GM19452 (cell line): ENCODE measurements around the gene ANKMY2.

Experiments used
- ATAC-seq: cut with Tn5 transposase; IDR thresholded peaks from one replicate; pipeline ENCODE4 v1.9.1; 2021; ENCODE audit not compliant: unreplicated experiment

ANKMY2 gene

DNA sequence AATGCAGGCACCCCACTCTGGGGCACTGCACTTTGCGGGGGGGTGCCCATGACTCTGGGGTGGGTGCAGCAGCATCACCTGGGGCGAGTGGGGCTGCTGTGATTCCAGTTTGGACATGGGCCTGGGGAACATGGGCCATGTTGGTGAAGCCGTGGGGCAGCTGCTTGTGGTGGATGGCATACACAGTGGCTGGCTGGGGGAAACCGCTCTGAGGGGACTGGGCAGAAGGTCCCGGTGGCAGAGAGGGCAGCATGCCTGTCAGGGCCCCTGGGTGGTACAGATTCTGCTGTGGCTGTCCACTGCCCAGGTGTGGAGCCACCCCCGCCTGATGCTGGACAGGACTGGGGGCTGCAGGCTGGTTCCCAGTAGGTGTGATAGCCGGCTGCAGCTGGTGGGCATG lies 61.7 kb downstream of the ANKMY2 start:
- no peak for ATAC-seq

DNA sequence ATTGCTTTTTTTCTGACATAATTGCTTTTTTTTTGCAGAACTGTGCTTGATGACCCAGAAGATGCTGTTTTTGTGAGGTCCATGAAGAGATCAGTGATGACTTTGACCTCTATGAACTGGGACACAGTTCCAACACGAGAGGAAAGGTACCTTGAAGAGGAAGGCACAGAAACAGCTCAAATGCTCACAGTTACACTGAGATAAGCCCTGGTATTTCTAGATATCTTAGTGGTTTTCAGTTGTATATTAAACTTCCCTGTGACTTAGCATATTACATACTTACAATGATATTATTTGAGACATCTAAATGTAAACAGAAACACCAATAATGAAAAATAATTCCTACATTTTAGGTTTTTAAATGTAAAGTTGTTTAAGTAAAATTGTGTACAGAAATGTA lies 64.3 kb downstream of the ANKMY2 start:
- no peak for ATAC-seq

DNA sequence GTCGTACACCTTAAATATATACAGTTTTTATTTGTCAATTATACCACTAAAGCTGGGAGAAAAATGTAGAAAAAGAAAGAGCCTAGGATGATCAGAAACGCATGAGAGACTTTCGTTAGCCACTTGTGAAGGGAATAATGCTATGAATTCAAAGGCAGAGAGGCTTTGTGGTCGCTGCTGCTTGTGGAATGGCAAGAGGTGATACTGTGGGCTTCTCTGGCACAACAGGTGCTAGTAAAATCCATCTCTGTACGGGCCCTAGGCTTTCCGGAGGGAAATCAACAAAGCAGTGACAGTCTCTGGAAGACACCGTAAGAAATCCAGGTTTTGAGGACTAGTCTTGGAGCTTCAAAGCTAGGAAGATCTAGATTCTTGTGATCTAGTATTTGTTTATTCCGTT lies 66.3 kb downstream of the ANKMY2 start:
- no peak for ATAC-seq

DNA sequence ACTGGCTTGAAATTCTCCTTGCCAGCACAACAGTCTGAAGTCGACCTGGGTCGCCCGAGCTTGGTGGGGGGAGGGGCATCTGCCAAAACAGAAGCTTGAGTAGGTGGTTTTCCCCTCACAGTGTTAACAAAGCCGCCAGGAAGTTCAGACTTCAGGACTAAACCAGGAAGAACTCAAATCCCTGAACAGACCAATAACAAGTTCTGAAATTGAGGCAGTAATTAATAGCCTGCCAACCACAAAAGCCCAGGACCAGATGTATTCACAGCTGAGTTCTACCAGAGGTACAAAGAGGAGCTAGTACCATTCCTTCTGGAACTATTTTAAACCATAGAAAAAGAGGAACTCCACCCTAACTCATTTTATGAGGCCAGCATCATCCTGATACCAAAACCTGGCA lies 73.6 kb downstream of the ANKMY2 start:
- ATAC-seq = no peak

DNA sequence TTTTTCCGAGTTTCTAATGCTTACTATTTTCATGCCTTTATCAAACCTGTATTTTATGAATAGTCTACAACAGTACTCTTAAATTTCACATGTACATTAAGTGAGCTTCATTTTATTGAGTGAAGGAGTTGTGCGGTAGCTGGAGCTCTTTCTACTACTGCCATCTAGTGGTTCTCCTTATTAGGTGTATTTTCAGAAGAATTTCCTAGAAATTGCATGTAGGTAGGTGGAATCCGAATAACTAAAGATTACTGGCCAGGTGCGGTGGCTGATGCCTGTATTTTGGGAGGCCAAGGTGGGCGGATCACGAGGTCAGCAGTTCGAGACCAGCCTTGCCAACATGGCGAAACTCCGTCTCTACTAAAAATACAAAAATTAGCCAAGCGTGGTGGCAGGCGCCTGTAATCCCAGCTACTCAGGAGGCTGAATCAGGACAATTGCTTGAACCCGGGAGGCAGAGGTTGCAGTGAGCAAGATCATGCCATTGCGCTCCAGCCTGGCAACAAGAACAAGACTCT lies 80.6 kb downstream of the ANKMY2 start:
- no peak for ATAC-seq

DNA sequence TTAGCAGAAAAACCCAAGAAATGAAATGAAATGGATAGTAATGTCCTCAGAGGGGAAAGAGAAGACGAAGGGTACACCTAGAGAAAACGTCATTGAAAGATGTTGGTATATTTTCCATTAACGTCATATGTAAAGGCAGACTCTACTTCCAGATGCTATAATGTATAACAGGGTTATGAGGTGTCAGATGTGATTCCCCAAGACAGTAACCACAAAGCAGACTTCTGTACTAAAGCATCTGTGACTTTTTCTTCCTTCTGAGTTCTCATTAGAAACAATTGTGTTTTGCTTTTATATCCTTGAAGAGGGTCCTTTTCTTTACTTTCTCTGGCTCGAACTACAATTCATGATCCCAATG lies 81.6 kb downstream of the ANKMY2 start:
- ATAC-seq = peak; percentile 37

DNA sequence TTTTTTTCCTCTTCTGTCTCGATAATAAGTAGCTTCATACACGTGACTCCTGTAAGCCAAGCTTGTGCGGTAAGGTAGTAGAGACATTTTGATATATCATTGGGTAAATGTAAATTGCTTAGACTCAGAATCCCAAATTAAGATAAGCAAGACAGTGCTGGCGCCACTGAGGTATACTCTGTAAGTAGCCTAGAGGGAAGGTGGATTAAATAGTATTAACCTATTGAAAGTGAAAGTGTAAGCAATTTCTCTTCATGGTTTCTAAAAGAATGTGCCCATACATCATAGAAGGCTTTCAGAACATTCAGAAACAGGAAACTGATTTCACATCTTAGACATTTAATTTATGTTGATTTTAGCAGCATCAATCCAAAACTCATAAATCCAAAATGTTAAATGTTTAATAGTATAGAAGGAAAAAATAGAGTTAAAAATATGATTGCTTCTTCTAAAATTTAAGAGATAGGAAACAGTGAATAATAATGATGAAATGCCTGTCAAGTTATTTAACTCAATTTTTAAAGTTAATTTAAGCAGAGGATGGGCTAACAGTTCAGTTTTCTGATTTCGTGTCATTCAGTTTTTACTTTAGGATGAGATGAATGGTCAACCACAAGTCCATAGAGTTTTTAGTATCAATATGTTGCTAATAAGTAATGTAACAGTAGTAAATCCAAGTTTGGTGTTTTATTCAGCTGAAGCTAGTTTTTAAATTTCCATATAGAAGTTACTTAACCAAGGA lies 82.1 kb downstream of the ANKMY2 start:
- peak; percentile 59 for ATAC-seq

DNA sequence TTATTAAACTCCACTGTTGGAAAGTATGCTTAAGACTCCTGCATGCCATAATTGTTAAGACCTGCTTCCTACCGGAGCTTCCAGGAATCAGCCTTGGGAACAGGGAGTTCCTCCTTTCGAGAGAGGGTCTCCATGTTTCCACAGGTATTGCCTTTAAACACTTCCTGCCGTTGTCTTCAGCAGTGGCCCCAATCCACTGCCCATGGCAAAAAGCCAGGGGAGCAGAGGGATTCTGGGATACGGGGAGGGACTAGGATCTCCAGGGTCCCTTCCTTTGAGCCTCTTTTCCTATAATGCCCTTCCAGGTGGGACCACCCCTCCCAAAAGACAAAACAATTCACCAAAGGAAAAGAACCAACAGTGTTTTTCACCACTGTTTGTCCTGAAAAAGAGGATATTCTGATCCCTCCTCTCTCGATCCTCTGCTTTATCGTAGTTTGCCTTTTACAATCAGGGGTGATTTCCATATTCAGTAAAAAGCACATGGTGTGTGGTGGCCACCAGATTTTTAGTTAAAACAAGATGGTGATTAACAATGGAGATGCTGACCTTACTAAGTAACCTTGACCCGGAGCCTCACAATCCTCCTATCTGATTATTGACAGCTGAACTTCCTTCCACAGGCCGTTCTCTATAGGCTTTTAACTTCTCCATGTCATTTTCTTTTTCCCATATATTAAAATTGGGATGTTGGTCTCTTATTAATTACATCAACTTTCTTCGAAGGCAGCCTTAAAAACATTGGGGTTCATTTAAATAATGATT lies 82.9 kb downstream of the ANKMY2 start:
- ATAC-seq = no peak

DNA sequence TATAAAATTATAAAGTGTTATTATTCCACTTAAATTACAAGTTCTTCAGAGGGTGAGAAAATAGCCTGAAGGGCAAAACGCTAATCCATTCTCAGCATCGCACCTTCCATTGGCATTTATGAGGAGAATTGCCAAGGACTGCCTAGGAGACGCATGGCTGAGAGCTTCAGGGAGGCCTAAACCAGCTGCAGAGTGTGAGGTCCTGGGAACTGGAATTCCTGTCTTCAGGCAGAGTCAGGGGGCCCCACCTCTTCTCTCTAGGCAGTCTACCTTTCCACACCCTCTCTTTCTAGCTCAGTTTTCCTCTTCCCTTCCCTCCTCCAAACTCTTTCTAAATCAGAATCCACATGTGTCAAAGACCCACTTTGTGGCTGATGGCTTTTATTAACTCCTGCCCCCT lies 83.6 kb downstream of the ANKMY2 start:
- ATAC-seq = no peak

DNA sequence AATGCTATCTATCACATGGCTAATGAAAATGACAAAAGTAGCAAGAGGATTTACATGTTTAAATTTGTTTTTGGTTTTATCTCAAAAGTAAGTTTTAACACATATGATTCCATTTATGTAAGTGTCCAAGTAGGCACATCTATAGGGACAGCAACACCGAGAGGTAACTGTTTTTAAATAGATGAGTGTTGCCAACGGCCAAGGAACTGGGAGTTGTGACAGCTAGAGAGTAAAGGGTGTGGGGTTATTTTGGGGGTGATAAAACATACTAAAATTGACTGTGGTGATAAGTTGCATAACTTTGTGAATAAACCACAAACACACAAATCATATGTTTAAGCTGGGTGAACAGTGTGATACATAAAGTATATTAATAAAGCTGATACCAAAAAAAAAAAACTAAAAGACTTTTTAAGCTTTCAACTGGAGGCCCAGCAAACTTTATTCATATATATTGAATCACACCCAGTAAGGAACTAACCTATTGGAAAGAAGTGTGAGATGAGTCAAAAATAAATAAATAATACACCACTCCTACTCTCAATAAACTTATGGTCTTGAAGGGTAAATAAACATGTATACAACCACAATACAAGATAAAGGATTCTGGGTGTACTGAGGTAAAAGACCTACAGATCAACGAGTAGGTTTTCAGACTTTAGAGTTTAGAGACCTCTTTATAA lies 85.9 kb downstream of the ANKMY2 start:
- ATAC-seq = no peak

DNA sequence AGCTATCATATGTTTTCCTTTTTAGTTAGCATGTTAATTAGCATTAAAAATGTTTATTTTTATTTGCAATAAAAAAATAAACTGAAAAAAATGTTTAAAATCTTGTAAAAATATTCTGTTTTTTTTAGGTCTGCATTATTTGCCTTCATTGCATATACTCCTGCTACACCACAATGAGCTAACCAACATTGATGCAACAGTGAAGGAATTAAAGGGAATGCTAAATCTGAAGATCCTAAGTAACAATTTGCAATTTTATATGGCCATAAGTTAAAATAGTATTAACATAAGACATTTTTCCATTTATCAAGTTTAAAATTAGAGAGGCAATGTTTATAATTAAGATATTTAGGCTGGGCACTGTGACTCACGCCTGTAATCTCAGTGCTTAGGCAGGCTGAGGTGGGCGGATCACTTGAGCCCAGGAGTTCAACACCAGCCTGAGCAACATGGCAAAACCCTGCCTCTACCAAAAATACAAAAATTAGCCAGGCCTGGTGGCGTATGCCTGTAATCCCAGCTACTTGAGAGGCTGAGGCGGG lies 86.7 kb downstream of the ANKMY2 start:
- ATAC-seq = no peak

DNA sequence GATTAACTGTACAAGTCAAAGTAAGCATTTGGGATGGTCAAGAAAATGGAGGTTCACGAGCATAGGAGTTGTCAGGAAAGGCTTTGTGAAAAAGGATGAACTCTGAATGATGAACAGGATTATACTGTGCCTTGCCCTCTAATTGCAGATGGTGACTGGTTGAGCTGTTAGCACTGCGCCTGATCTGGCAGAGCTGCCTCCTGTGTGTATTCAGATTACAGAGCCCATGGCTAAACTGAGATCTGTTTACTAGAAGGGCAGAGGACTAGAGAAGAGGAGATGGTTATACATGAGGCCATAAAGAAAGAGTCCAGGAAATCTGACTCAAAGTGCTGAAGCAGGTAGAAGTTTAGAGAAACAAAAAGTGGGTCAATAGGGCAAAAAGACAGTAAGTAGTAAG lies 89.2 kb downstream of the ANKMY2 start:
- ATAC-seq = no peak

DNA sequence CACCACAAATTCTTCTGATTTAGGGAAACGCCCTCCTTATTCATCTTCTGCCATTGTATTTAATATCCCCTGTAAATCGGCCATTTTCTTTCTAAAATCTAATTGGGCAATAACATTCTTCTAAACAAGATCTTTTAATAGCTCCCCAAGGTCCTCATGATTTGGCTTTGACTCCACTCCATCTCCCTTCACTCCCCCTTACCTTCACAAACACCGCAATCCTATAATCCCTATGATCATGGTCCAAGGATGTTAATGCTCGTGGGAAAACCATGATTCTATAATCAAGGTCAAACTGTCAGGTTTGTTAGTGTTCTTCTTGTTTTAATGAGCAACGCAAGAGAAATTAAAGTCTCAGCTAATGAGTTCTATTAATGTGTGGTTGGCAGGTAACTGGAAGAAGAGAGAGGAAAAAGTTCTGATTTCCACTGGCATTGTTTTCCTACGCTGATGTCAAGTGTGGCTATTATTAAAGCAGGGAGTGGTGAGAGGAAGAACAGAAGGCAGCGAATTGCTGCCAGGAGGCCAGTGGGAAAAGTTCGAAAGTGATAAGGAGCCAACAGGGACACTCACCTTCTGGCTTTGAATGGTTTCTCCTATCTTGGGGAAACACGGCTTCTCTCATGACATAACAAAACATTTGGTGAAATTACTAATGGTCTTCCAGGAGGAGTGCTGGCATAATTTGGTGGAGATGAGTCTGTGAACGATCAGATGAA lies 90.9 kb downstream of the ANKMY2 start:
- ATAC-seq = no peak

DNA sequence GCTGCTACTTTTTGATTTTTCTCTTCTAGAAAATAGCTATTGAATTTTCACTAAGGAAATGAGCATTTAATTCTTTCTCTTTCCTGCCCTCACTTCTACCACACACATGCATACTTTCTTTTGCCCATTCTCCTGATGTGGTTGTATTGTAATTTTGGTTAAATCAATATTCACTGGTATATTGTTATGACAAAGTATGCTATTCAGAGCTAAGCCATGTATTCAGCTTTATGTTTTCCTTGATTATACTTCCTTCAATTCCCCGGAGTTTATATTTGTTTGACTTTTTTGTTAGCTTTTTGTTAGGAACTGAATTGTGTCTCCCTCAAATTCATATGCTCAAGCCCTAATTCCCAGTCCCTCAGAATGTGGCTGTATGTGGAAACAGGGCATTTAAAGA lies 94.9 kb downstream of the ANKMY2 start:
- no peak for ATAC-seq
